ENCODE measurements around the gene CRY2.

- no peak for TF ChIP-seq CTCF (IDR thresholded peaks at IDR 0.05)
- TF ChIP-seq POLR2A (IDR thresholded peaks at IDR 0.05), result no peak
Observed at GRCh38 chr11:45801723-45802315, 45.5 kb upstream of the CRY2 start.
